Stimulated activated CD8-positive, alpha-beta memory T cell treated with anti-CD3 and anti-CD28 coated beads, Interleukin-7, amount 100 ng/mL, for 1 hour (primary cell): ENCODE results near the gene CPA4.

Source experiments
- DNase-seq, 2 donors: peaks; one replicate each; pipeline ENCODE4 v3.0.0-alpha.2; 2020; ENCODE audit warnings: low read depth in 2 of 2

CPA4 gene

DNA sequence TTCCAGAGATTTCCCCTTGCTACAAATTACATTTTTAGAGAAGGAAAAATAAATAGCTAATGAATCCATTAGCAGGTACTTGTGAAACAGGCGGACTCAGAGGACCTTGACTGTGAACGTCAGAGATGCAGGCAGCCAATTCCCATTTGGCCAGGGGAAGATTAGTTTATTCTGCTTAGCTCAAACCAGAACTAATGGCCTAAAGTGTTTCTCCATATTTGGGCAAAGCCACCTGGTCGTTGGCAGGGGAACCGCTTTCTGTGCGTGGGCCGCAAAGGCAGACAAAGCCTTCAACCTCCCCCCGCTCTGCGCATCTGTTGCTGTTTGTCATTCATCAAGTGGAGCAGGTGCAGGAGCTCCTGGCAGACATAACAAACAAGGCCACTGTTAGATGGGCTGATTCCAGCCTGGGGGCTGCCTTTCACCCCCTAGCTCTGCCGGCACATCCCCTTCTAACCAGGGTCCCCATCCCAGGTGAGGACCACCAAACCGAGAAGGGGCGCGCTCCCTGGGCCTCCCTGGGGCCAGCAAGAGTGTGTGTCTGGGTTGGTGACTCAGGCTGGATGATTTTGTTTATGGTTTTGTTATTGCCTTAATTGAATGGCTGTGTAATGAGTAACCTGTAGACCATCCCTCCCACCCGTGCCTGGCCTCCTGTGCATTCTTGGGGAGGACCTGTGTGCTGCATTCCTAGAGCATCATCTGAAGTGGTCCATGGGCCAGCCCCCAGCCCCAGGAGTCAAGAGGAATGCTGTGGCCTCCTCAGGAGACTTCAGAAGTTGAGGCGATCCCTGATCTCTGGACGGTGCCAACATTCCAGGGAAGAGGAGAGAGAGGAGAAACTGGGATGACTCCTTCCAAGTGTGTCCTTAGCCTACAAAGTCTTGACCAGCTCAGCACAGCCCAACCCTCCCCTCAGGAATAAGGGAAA lies 72.8 kb downstream of the CPA4 start:
- no peak for DNase-seq

DNA sequence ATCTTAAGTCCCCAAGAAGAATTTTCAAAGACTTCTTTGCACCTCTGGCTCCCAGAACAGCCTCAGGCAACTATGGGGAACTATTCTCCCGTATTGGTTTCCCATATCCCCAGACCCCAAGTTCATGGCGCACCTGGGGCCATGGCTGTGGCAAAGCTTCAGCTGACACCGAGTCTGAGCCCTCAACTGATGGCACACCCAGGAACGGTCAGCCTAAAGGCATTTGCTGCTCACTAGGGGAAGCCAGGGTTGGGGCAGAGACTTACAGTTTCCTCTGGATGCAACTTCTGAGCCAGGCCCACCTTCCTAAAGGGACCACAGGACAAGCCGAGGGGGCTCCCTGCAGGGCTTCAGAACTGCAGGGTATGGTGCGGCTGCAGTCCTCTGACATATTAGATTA lies 73.6 kb downstream of the CPA4 start:
- no peak for DNase-seq

DNA sequence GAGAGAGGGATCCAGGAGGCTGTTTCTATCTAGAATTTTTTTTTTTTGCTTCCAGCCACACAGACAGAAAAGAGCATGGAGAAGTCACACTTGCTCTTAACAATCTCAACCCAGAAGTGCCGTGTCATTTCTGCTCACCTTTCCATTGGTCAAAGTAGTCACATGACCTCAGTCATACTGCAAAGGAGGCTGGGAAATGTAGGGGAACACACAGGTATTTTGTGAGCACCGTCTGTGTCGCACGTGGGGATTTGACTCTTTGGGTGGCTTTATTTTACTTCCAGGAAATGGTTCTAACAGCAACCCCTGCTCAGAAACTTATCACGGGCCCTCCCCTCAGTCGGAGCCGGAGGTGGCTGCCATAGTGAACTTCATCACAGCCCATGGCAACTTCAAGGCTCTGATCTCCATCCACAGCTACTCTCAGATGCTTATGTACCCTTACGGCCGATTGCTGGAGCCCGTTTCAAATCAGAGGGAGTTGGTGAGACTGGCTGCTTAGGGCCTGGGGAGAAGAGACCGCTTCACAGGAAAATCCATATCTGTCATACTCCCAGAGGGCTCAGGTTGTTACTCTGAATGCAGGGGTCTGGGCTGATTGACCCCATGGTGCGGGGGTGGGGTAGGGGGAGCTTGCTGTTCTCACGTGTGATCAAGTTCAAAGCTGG lies 74.3 kb downstream of the CPA4 start:
- no peak for DNase-seq

DNA sequence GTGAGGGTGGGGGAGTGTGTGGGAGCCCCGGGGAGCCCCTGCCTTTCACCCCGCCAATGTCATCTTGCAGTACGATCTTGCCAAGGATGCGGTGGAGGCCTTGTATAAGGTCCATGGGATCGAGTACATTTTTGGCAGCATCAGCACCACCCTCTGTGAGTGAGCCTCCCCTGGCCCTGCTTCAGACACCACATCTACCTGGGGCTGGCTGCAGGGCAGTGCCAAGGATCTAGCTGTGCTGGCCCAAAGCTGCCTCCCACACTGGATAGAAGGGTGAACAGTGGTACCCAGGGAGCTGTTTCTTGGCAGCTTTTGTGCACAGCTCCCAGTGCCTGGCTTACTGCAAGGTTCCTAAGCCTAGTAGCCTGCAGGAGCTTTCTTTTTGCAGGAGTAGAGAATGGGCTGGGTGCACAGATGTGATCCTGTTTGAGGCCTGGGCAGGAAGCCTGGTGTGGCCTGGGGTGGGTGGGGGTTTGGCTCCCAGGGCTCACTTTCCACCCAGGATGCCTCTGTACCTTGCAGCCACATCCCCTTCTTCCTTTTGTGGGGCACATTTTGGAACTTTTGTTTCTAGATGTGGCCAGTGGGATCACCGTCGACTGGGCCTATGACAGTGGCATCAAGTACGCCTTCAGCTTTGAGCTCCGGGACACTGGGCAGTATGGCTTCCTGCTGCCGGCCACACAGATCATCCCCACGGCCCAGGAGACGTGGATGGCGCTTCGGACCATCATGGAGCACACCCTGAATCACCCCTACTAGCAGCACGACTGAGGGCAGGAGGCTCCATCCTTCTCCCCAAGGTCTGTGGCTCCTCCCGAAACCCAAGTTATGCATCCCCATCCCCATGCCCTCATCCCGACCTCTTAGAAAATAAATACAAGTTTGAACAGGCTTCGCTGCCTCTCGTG lies 75.1 kb downstream of the CPA4 start:
- DNase-seq = no peak

DNA sequence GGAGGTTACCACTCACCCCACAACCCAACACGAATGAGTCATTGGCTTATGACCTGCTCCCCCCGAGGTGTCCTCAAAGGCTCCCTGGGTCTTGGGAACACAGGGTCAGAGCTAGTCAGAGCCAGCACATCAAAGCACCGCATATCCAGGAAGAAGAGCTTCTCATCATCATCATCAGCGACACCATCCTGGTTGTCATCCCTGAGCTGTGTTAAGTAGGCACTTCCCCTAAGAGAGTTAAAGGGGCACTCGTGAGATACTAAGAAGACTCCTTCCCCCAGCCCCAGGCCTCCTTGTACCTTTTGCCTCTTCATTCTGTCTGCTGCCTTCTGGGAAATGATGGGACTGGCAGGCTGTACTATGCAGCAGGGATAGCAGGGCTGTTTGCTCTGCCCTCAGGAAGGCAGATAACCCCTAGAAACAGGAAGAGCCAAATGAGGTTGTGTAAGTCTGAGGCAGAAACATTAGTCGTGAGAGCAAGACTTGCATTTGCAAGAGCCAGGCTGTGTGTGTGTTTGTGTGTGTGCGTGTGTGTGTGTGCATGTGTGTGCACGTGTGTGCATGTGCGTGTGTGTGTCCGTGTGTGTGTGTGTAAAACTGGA lies 76.2 kb downstream of the CPA4 start:
- no peak for DNase-seq

DNA sequence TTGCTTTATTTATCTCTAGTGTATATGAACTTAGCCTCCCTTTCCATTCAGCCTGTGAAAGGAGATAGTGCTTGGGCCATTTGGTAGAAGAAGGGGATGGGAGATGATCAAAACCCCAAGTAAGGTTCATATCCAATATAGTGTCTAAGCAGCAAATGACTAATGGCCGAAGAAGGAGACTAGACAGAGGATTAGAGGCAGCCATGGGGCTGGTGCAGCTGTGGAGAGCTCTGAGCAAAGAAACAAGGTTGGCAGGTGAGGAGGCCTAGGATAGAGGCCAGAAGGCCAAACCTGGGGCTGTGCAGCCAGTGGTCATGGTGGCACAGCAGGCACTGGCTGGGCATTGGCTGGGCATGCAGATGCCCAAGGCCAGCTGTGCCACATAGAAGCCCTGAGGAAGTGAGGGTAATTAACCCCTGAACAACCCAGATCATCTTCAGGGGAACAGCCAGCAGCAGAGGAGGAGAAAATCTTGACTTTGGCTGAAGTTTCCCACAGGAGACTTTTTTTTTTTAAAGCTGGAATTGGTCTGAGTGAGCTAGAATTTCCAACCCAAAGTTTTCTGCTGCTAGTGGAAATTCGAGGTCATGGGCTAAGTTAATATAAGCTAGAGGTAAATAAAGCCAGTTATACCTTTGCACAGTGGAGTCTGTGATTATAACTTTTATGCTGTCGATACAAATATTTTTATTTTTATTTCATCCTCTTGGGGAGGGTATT lies 77.0 kb downstream of the CPA4 start:
- DNase-seq = no peak

DNA sequence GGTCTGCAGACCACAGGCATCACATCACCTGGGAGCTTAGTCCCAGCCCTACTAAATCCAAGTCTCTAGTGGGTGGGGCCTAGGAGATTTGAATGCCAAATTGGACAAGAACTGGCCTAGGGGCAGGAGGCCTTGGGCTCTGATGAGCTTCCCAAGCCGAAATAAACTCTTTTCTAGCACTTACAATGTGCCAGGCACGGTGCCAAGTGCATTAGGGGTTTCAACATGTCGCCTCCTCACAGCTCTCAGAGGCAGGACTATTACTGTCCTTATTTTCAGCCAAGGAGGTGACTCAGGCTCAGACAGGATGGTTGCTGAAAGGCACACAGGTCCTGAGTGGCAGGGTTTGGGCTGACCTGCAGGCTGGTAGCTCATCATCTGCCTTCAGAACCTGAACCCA lies 78.1 kb downstream of the CPA4 start:
- no peak for DNase-seq

DNA sequence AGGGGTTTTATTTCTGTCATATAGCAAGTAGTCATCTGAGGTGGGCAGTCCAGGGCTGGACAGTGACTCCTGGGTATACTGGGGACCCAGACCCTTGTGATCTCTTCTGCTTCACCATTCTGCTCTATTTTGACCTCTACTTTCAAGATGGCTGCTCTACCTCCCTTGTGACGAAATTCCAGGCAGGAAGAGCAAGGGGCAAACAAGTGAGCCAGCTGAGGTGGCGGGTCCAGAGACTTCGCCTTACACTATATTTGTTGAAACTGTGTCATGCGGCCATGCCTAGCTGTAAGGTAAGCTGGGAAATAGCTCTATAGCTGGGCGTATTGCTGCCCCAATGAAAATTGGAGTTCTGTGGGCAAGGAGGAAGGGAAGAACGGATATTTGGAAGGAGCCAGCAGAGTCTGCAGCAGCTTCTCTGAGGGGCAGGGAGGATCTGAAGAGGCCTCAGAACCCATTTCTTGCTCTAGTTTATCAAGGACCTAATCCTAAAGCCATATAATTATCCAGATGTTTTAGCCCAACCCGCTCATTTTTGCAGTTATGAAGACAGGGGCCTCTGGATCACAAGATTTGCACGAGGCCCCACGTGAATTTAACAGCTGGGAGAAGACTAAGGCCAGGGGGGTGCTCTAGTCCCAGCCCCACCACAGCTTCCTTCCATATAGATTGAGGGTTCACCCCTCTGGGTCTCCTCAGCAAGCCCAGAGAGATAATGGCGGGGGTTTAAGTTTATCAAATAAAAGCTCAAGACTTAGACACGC lies 79.6 kb downstream of the CPA4 start:
- DNase-seq = no peak
